ENCODE data around the gene GPATCH3. TPM values are rescaled to one million over a fixed set of nuclear protein-coding genes. Genes with fewer than 3 reads are reported as not detected.

GPATCH3 gene
- polyA plus RNA-seq, 1 experiment, result 6.5 TPM

DNA sequence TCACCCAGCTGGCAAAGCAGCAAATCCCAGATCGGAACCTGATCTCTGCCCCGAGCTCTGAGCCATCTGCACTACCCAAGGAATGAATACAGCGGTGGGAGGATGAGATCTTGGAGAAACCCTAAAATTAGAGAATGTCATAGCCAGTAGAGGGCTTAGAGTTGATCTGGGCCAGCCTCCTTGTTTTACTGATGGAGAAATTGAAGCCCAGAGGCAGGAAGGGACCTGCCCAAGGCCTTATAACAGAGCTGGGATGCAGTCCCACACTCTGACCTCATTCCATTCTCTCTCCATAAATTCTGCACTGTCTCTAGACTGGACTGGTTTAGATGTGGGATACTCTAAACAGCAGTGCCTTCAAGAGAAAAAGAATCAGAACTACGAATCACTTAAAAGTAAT, 42.1 kb downstream of the GPATCH3 start:
- H3K27me3 ChIP-seq (ENCODE audit: control insufficient read depth, insufficient read depth, low read length), result no peaks in the 10 kb centered on the region
- H3K9me3 ChIP-seq (ENCODE audit: control insufficient read depth, insufficient read depth, low read length), result no peaks in the 10 kb centered on the region
- H3K4me3 ChIP-seq (ENCODE audit: low read depth, low read length), result no peak overlapping the region
- no peak overlapping the region for H3K27ac ChIP-seq (ENCODE audit: low read depth, low read length)
- DNase-seq (ENCODE audit: low read depth, low spot score), result no peak
- ChIA-PET POLR2A (interaction anchor here (1.1 kb wide), 1 partner anchor 15 kb away, joined by 3 read pairs; no protein-coding TSS in a partner anchor), CTCF (interaction anchor here (0.8 to 1.5 kb wide), 4 partner anchors 8 to 319 kb away, joined by 3 to 5 read pairs (median 4); no protein-coding TSS in a partner anchor)
- TF ChIP-seq, protein P1, sequence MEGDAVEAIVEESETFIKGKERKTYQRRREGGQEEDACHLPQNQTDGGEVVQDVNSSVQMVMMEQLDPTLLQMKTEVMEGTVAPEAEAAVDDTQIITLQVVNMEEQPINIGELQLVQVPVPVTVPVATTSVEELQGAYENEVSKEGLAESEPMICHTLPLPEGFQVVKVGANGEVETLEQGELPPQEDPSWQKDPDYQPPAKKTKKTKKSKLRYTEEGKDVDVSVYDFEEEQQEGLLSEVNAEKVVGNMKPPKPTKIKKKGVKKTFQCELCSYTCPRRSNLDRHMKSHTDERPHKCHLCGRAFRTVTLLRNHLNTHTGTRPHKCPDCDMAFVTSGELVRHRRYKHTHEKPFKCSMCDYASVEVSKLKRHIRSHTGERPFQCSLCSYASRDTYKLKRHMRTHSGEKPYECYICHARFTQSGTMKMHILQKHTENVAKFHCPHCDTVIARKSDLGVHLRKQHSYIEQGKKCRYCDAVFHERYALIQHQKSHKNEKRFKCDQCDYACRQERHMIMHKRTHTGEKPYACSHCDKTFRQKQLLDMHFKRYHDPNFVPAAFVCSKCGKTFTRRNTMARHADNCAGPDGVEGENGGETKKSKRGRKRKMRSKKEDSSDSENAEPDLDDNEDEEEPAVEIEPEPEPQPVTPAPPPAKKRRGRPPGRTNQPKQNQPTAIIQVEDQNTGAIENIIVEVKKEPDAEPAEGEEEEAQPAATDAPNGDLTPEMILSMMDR (IDR thresholded peaks at IDR 0.05; ENCODE audit: low read depth, low read length), result no peak

DNA sequence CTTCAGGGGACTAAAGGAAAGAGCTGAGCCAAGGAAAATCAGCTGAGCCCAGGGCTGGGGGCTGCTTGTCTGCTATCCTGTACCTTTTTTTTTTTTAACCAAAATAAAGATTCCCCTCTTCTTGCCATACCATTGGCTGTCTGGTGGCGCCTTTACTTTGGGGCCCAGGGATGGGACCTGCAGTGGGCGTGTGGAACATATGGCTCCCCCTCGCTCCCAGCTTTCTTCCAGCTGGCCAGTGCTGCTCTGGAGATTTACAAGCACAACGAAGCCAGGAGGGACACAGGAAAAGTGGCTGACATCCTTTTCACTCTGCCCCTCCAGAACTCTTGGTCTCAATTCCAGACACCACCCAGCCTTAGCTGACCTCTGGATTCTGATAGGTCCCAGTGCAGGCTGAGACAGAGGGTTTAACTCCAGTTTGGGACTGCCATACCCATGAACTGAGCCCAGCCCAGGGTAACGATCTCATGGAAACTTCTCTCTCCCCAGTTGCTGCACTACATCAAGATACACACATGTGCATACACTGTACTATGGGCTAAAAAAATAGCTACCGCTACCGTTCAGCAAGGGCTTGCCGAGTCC, 42.7 kb downstream of the GPATCH3 start:
- no peak overlapping the region for H3K27ac ChIP-seq (ENCODE audit: low read depth, low read length)
- no peaks in the 10 kb centered on the region for H3K9me3 ChIP-seq (ENCODE audit: control insufficient read depth, insufficient read depth, low read length)
- H3K27me3 ChIP-seq (ENCODE audit: control insufficient read depth, insufficient read depth, low read length), result no peaks in the 10 kb centered on the region
- ChIA-PET CTCF (interaction anchor here (0.5 to 0.9 kb wide), 2 partner anchors 8 to 19 kb away, joined by 4 to 8 read pairs; no protein-coding TSS in a partner anchor), POLR2A (interaction anchor here (0.7 to 1.1 kb wide), 2 partner anchors 9 to 16 kb away, joined by 3 to 5 read pairs; no protein-coding TSS in a partner anchor)
- TF ChIP-seq, protein P1 (IDR thresholded peaks at IDR 0.05; ENCODE audit: low read depth, low read length), result no peak
- H3K4me3 ChIP-seq (ENCODE audit: low read depth, low read length), result no peak overlapping the region
- no peak for DNase-seq (ENCODE audit: low read depth, low spot score)

DNA sequence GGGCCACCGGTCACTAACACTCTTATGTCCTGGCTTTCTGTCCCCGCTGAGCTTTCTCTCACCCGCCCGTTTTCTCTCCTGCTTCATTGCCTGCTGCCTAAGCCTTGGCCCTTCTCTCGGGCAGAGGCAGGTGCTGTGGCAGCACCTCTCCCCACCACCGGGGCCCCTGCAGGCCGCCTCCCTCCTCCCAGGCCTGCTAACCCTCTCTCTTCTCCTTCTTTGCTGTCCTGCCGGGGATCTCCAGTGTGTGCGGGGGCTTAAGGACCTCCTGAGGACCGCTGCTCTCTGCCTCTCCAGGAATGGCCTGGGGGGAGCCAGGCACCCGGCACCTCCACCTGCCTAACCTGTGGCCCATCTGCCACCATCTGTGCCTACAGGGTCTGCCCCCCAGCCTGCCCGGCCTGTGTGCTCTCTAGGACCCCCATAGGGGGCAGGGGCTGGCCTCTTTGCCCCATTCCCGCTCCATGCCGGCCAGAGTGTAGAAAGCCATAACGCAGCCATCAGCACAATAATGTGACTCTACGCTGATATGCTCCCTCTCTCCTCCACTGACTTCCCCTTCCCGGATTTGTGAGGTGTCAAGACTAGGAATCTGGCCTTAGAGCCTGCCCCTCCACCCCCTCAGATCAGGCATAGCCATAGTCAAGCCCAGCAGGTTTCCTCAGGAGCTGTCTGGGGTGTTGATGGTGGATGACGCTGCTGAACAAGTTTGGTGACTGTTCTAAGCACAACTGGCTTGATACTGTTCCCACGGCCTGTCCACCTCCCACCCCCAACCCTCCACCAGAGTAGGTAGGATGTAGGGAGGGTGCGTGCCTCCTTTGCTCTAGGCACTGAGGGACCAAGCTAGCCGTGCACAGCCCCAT, 43.4 kb downstream of the GPATCH3 start:
- H3K27ac ChIP-seq (ENCODE audit: low read depth, low read length), result no peak overlapping the region
- POLR2A ChIA-PET, result interaction anchor here (0.7 to 3.0 kb wide), 2 partner anchors 8 to 9 kb away, joined by 5 to 17 read pairs; no protein-coding TSS in a partner anchor

DNA sequence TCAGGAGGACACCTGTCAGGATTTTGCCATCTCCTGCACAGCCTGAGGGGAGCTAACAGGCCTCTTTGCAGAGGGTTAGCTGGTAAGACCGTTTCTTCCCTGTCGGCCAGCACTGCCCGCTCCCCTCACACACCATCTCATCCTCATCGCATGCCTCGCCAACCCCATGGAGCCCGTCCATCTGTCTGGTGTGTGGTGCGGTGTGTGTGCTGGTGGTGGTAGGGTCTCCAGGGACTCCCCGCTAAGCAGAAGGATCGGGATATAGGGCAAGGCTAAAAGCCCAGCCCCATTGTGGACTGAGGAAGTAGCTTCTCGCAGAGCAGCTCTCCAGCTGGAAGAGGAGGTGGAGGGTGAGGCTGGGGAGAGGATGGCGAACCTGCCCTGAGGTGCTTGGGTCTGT, 44.1 kb downstream of the GPATCH3 start:
- no peaks in the 10 kb centered on the region for H3K9me3 ChIP-seq (ENCODE audit: control insufficient read depth, insufficient read depth, low read length)
- no peak overlapping the region for H3K27ac ChIP-seq (ENCODE audit: low read depth, low read length)
- no peak overlapping the region for H3K4me3 ChIP-seq (ENCODE audit: low read depth, low read length)
- no peaks in the 10 kb centered on the region for H3K27me3 ChIP-seq (ENCODE audit: control insufficient read depth, insufficient read depth, low read length)
- TF ChIP-seq, protein P1 (IDR thresholded peaks at IDR 0.05; ENCODE audit: low read depth, low read length), result no peak
- CTCF ChIA-PET, result interaction anchor here (0.6 kb wide), 1 partner anchor 31 kb away, joined by 3 read pairs; no protein-coding TSS in a partner anchor
- DNase-seq (ENCODE audit: low read depth, low spot score), result no peak
- POLR2A ChIA-PET, result interaction anchor here (3.0 kb wide), 1 partner anchor 9 kb away, joined by 17 read pairs; no protein-coding TSS in a partner anchor

More for the DNA sequence above, 43.4 kb downstream of the GPATCH3 start:
- CTCF ChIA-PET, result interaction anchor here (0.5 to 0.6 kb wide), 2 partner anchors 19 to 30 kb away, joined by 3 to 8 read pairs; no protein-coding TSS in a partner anchor
- Histone ChIP-seq H3K27me3 (ENCODE audit: control insufficient read depth, insufficient read depth, low read length) (no peaks in the 10 kb centered on the region), H3K9me3 (ENCODE audit: control insufficient read depth, insufficient read depth, low read length) (no peaks in the 10 kb centered on the region), H3K4me3 (ENCODE audit: low read depth, low read length) (no peak overlapping the region)
- TF ChIP-seq, protein P1 (IDR thresholded peaks at IDR 0.05; ENCODE audit: low read depth, low read length), result no peak
- no peak for DNase-seq (ENCODE audit: low read depth, low spot score)
